Stimulated activated CD4-positive, alpha-beta T cell treated with anti-CD3 and anti-CD28 coated beads, Interleukin-12 subunit alpha, Interleukin-12 subunit beta, amount 100 ng/mL, for 48 hours (primary cell): Measurements from ENCODE around the gene DNAJC11.
"Not testable (repeated sequence)": the region's sequence is repeated elsewhere in the genome, so short reads cannot be mapped to it uniquely, and the experiment has no call there.

Source experiments
- DNase-seq, 3 donors: peaks; one replicate each; pipeline ENCODE4 v3.0.0-alpha.2; 2020; ENCODE audit warnings: low read depth in 2 of 3, low spot score in 1 of 3

Gene DNAJC11

GRCh38 chr1:6699915-6700314, 1.7 kb downstream of the DNAJC11 start:
- not testable (repeated sequence) for DNase-seq

- no peak for DNase-seq
Measured at GRCh38 chr1:6695868-6696267, 5.7 kb downstream of the DNAJC11 start.

GRCh38 chr1:6694121-6694713, 7.4 kb downstream of the DNAJC11 start:
- DNase-seq, result no peak

GRCh38 chr1:6692956-6693355, 8.7 kb downstream of the DNAJC11 start:
- no peak for DNase-seq

GRCh38 chr1:6691507-6691906, 10.1 kb downstream of the DNAJC11 start:
- DNase-seq, result no peak

GRCh38 chr1:6690186-6690585, 11.4 kb downstream of the DNAJC11 start:
- DNase-seq, result no peak

- no peak for DNase-seq
Measured at GRCh38 chr1:6688757-6689156, 12.9 kb downstream of the DNAJC11 start.

GRCh38 chr1:6688001-6688400, 13.6 kb downstream of the DNAJC11 start:
- DNase-seq, result no peak

- DNase-seq, result no peak
Measured at GRCh38 chr1:6686294-6686693, 15.3 kb downstream of the DNAJC11 start.

GRCh38 chr1:6685381-6685780, 16.2 kb downstream of the DNAJC11 start:
- no peak for DNase-seq

- DNase-seq, result no peak
Measured at GRCh38 chr1:6683434-6683833, 18.2 kb downstream of the DNAJC11 start.

- DNase-seq, result no peak
Measured at GRCh38 chr1:6675941-6676340, 25.7 kb downstream of the DNAJC11 start.

GRCh38 chr1:6674771-6675170, 26.8 kb downstream of the DNAJC11 start:
- DNase-seq, result no peak

- DNase-seq, result no peak
Measured at GRCh38 chr1:6673816-6674398, 27.7 kb downstream of the DNAJC11 start.

- DNase-seq, result no peak
Measured at GRCh38 chr1:6672558-6672957, 29.1 kb downstream of the DNAJC11 start.

GRCh38 chr1:6668503-6668902, 33.1 kb downstream of the DNAJC11 start:
- no peak for DNase-seq

- no peak for DNase-seq
Measured at GRCh38 chr1:6667139-6667538, 34.5 kb downstream of the DNAJC11 start.

GRCh38 chr1:6666696-6667095, 34.9 kb downstream of the DNAJC11 start:
- DNase-seq, result no peak

GRCh38 chr1:6662468-6662867, 39.1 kb downstream of the DNAJC11 start:
- DNase-seq, result not testable (repeated sequence)

- DNase-seq, result no peak
Measured at GRCh38 chr1:6660415-6661049, 41.1 kb downstream of the DNAJC11 start.

GRCh38 chr1:6658359-6659060, 43.1 kb downstream of the DNAJC11 start:
- no peak for DNase-seq

- no peak for DNase-seq
Measured at GRCh38 chr1:6657138-6657537, 44.5 kb downstream of the DNAJC11 start.
